22Rv1 (cell line): Measurements from ENCODE around the gene IMMP2L.

Experiments used
- CTCF ChIP-seq: fragments of 450-650 bp; IDR thresholded peaks from 2 replicates; pipeline ENCODE4 v1.5.1; 2017; ENCODE audit warnings: mild to moderate bottlenecking
- ZFX ChIP-seq: fragments of 450-650 bp; IDR thresholded peaks from 2 replicates; pipeline ENCODE4 v1.6.1; 2017; ENCODE audit warnings: antibody characterized with exemption, borderline replicate concordance

- TF ChIP-seq CTCF (no peak), ZFX (no peak)
Observed at GRCh38 chr7:111477462-111478225, 84.6 kb downstream of the IMMP2L start.
